Endothelial cell (in vitro differentiated cells): Measurements from ENCODE around the gene LIM2. TPM values are rescaled to one million over a fixed set of nuclear protein-coding genes. Genes with fewer than 3 reads are reported as not detected.
"Not testable (repeated sequence)": the region's sequence is repeated elsewhere in the genome, so short reads cannot be mapped to it uniquely, and the experiment has no call there.

ENCODE experiments used
- DNase-seq: peaks from one replicate; pipeline ENCODE4 v3.0.0; 2021; ENCODE audit warnings: low spot score
- H3K27ac Mint-ChIP-seq: one replicate; pipeline ENCODE4 v1.8.0; 2021; ENCODE audit warnings: mixed read lengths, inconsistent platforms; ENCODE audit not compliant: unreplicated experiment
- H3K27me3 Mint-ChIP-seq: one replicate; pipeline ENCODE4 v1.8.0; 2021; ENCODE audit warnings: mild to moderate bottlenecking, moderate library complexity, mixed read lengths, inconsistent platforms; ENCODE audit not compliant: unreplicated experiment
- H3K36me3 Mint-ChIP-seq: one replicate; pipeline ENCODE4 v1.8.0; 2021; ENCODE audit warnings: mild to moderate bottlenecking, low read depth, mixed read lengths, inconsistent platforms; ENCODE audit not compliant: unreplicated experiment
- H3K4me1 Mint-ChIP-seq: one replicate; pipeline ENCODE4 v1.8.0; 2021; ENCODE audit warnings: mild to moderate bottlenecking, mixed read lengths, inconsistent platforms; ENCODE audit not compliant: unreplicated experiment
- H3K4me3 Mint-ChIP-seq: one replicate; pipeline ENCODE4 v1.8.0; 2021; ENCODE audit warnings: mild to moderate bottlenecking, mixed read lengths, inconsistent platforms; ENCODE audit not compliant: unreplicated experiment
- H3K9me3 Mint-ChIP-seq: one replicate; pipeline ENCODE4 v1.8.0; 2021; ENCODE audit warnings: mixed read lengths, inconsistent platforms; ENCODE audit not compliant: unreplicated experiment
- CTCF ChIP-seq: fragments of 200-600 bp; sonication (generic); IDR thresholded peaks from one replicate; pipeline ENCODE4 v1.5.0; 2021; ENCODE audit warnings: antibody characterized with exemption; ENCODE audit not compliant: unreplicated experiment
- total RNA-seq: library from RNA; stranded (reverse); fragmentation: NEBNext Ultra II Directional; extraction: Animal tissue kit (Norgen Biotek cat#: 25700); gene quantifications from one replicate; pipeline ENCODE4 v1.2.1, GENCODE V29; 2021; ENCODE audit not compliant: unreplicated experiment

The LIM2 gene
- total RNA-seq, 1 donor from 2014 or later, result not detected

GRCh38 chr19:51417810-51418157 is 30.0 kb upstream of the LIM2 start:
- no peak overlapping the region for H3K4me3 Mint-ChIP-seq

GRCh38 chr19:51417107-51417809 is 29.5 kb upstream of the LIM2 start, which contains the start of gene SIGLEC10:
TSS of gene SIGLEC10 (minus strand) at chr19:51417642. CDS start at chr19:51417581, 61 bp downstream.
- TF ChIP-seq CTCF, result no peak
- Mint-ChIP-seq H3K27ac (no peak within 1 kb of the TSS), H3K4me3 (no peak within 1 kb of the TSS), H3K27me3 (peaks cover 4% of the 10 kb centered on the region), H3K9me3 (no peaks in the 10 kb centered on the region), H3K4me1 (no peaks in the 10 kb centered on the region), H3K36me3 (peaks cover 4% of the 10 kb centered on the region)
- DNase-seq, result no peak

More at GRCh38 chr19:51417810-51418157, 30.0 kb upstream of the LIM2 start:
- TF ChIP-seq CTCF, result no peak
- no peaks in the 10 kb centered on the region for H3K4me1 Mint-ChIP-seq
- H3K9me3 Mint-ChIP-seq, result no peaks in the 10 kb centered on the region
- H3K27me3 Mint-ChIP-seq, result peaks cover 7% of the 10 kb centered on the region
- peaks cover 4% of the 10 kb centered on the region for H3K36me3 Mint-ChIP-seq
- no peak overlapping the region for H3K27ac Mint-ChIP-seq
- no peak for DNase-seq

GRCh38 chr19:51416422-51416821 is 28.6 kb upstream of the LIM2 start:
- H3K27ac Mint-ChIP-seq, H3K36me3 Mint-ChIP-seq, DNase-seq, H3K4me3 Mint-ChIP-seq, H3K4me1 Mint-ChIP-seq, H3K27me3 Mint-ChIP-seq, H3K9me3 Mint-ChIP-seq: not testable (repeated sequence)

- DNase-seq, result no peak
- H3K9me3 Mint-ChIP-seq, result no peaks in the 10 kb centered on the region
- peaks cover 4% of the 10 kb centered on the region for H3K36me3 Mint-ChIP-seq
- TF ChIP-seq CTCF, result no peak
- H3K4me3 Mint-ChIP-seq, result no peak overlapping the region
- H3K27me3 Mint-ChIP-seq, result peaks cover 3% of the 10 kb centered on the region
- no peak overlapping the region for H3K27ac Mint-ChIP-seq
- no peaks in the 10 kb centered on the region for H3K4me1 Mint-ChIP-seq
These were observed 27.4 kb upstream of the LIM2 start for GRCh38 chr19:51415187-51415586.

- H3K27ac Mint-ChIP-seq, result no peak overlapping the region
- no peak for TF ChIP-seq CTCF
- no peak for DNase-seq
- H3K4me1 Mint-ChIP-seq, result no peaks in the 10 kb centered on the region
- no peaks in the 10 kb centered on the region for H3K9me3 Mint-ChIP-seq
- H3K4me3 Mint-ChIP-seq, result no peak overlapping the region
- no peaks in the 10 kb centered on the region for H3K36me3 Mint-ChIP-seq
- peaks cover 3% of the 10 kb centered on the region for H3K27me3 Mint-ChIP-seq
These were observed 23.4 kb upstream of the LIM2 start for GRCh38 chr19:51410950-51411748.
